ENCODE results near the gene GRIK3. TPM values are rescaled to one million over a fixed set of nuclear protein-coding genes. Genes with fewer than 3 reads are reported as not detected.

Gene GRIK3
- total and polyA plus RNA-seq, 4 donors, result 0.03 to 0.08 (median 0.05) TPM; not detected in 1

DNA sequence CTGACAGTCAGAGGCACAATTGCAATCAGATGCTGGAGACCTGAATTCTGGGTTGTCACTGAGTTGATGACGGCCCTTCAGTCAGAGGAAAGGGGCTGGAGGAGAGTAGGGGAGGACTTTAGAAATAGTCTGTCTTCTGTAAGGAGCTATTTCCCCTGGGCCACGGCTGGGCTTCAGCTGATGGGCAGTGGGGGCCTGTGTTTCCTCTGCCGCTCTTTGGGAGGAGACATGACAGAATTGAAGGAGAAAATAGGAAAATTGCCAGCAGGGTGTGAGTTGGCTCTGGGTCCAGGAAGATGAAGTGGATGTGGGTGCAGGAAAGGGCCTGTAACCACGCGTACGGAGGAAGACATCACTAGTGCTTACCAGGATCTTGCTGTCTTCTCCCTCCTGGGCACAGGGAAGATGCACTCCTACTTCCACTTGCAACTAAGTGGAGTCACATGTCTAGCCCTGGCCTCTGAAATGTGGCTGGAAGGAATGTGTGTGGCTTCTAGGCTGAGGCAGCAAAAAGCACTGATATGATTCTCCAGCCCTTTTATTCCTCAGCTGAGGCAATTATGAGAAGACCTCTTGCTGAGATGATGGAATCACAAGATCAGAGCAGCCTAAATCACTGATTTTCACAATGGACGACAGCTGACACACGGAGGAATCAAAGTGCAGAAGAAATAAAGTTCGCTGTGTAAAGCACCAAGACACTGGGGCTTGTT is 250.0 kb downstream of the GRIK3 start:
- Histone ChIP-seq H3K36me3 (ENCODE audit: control insufficient read depth in 4 of 4, insufficient read depth in 3 of 4, low read depth in 1 of 4, low read length in 3 of 4) (no peaks in the 10 kb centered on the region), H3K27ac (ENCODE audit: low read depth in 1 of 2, low read length in 2 of 2) (no peak overlapping the region), H3K4me1 (ENCODE audit: control insufficient read depth in 4 of 4, insufficient read depth in 4 of 4, low read length in 3 of 4) (no peaks in the 10 kb centered on the region), H3K9ac (ENCODE audit: low read depth in 1 of 2, low read length in 2 of 2) (no peak overlapping the region), H3K9me3 (ENCODE audit: control insufficient read depth in 4 of 4, low read length in 3 of 4) (no peaks in the 10 kb centered on the region), H3K27me3 (ENCODE audit: control insufficient read depth in 4 of 4, insufficient read depth in 4 of 4, low read length in 3 of 4) (no peaks in the 10 kb centered on the region), H3K4me3 (ENCODE audit: low read depth in 1 of 3, low read length in 3 of 3) (no peak overlapping the region)
- WGBS, result 85% methylated on average over 9 of the region's 9 CpGs
- no peak for TF ChIP-seq RAD21 (IDR thresholded peaks at IDR 0.05)
- TF ChIP-seq MAX (IDR thresholded peaks at IDR 0.05), result no peak
- no peak for TF ChIP-seq FOXA1 (IDR thresholded peaks at IDR 0.05)
- TF ChIP-seq FOXA2 (IDR thresholded peaks at IDR 0.05), result no peak
- TF ChIP-seq GABPA (IDR thresholded peaks at IDR 0.05 in 1 of 2, conservative IDR thresholded peaks at IDR 0.05 in 1 of 2), result no peak
- TF ChIP-seq RXRA (IDR thresholded peaks at IDR 0.05), result no peak
- TF ChIP-seq, protein P1, sequence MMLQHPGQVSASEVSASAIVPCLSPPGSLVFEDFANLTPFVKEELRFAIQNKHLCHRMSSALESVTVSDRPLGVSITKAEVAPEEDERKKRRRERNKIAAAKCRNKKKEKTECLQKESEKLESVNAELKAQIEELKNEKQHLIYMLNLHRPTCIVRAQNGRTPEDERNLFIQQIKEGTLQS (IDR thresholded peaks at IDR 0.05), result no peak
- no peak for TF ChIP-seq YY1 (IDR thresholded peaks at IDR 0.05)
- TF ChIP-seq CTCF (IDR thresholded peaks at IDR 0.05; ENCODE audit: low read depth, low read length, missing input control), result no peak
- no peak for TF ChIP-seq SP1 (IDR thresholded peaks at IDR 0.05)
- TF ChIP-seq EGR1 (IDR thresholded peaks at IDR 0.05; ENCODE audit: low read depth in 2 of 2), result no peak
- TF ChIP-seq, protein P2, sequence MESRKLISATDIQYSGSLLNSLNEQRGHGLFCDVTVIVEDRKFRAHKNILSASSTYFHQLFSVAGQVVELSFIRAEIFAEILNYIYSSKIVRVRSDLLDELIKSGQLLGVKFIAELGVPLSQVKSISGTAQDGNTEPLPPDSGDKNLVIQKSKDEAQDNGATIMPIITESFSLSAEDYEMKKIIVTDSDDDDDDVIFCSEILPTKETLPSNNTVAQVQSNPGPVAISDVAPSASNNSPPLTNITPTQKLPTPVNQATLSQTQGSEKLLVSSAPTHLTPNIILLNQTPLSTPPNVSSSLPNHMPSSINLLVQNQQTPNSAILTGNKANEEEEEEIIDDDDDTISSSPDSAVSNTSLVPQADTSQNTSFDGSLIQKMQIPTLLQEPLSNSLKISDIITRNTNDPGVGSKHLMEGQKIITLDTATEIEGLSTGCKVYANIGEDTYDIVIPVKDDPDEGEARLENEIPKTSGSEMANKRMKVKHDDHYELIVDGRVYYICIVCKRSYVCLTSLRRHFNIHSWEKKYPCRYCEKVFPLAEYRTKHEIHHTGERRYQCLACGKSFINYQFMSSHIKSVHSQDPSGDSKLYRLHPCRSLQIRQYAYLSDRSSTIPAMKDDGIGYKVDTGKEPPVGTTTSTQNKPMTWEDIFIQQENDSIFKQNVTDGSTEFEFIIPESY (IDR thresholded peaks at IDR 0.05), result no peak
- TF ChIP-seq TAF1 (conservative IDR thresholded peaks at IDR 0.05), result no peak
- TF ChIP-seq NR2F2 (IDR thresholded peaks at IDR 0.05), result no peak
- TF ChIP-seq HNF4G (IDR thresholded peaks at IDR 0.05), result no peak
- no peak for TF ChIP-seq HNF4A (conservative IDR thresholded peaks at IDR 0.05)
- TF ChIP-seq, protein P3, sequence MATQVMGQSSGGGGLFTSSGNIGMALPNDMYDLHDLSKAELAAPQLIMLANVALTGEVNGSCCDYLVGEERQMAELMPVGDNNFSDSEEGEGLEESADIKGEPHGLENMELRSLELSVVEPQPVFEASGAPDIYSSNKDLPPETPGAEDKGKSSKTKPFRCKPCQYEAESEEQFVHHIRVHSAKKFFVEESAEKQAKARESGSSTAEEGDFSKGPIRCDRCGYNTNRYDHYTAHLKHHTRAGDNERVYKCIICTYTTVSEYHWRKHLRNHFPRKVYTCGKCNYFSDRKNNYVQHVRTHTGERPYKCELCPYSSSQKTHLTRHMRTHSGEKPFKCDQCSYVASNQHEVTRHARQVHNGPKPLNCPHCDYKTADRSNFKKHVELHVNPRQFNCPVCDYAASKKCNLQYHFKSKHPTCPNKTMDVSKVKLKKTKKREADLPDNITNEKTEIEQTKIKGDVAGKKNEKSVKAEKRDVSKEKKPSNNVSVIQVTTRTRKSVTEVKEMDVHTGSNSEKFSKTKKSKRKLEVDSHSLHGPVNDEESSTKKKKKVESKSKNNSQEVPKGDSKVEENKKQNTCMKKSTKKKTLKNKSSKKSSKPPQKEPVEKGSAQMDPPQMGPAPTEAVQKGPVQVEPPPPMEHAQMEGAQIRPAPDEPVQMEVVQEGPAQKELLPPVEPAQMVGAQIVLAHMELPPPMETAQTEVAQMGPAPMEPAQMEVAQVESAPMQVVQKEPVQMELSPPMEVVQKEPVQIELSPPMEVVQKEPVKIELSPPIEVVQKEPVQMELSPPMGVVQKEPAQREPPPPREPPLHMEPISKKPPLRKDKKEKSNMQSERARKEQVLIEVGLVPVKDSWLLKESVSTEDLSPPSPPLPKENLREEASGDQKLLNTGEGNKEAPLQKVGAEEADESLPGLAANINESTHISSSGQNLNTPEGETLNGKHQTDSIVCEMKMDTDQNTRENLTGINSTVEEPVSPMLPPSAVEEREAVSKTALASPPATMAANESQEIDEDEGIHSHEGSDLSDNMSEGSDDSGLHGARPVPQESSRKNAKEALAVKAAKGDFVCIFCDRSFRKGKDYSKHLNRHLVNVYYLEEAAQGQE (IDR thresholded peaks at IDR 0.05), result no peak
- TF ChIP-seq JUND (IDR thresholded peaks at IDR 0.05), result no peak
- no peak for DNase-seq (ENCODE audit: low spot score)

All from liver (tissue), 9 donors.